Measurements from ENCODE around the gene SUN3. TPM values are rescaled to one million over a fixed set of nuclear protein-coding genes. Genes with fewer than 3 reads are reported as not detected.

Gene SUN3
- total and polyA plus RNA-seq, 2 of the 8 experiments (the other 6 are each of a cell fraction or from before 2014, with no cell fraction given): not detected

DNA sequence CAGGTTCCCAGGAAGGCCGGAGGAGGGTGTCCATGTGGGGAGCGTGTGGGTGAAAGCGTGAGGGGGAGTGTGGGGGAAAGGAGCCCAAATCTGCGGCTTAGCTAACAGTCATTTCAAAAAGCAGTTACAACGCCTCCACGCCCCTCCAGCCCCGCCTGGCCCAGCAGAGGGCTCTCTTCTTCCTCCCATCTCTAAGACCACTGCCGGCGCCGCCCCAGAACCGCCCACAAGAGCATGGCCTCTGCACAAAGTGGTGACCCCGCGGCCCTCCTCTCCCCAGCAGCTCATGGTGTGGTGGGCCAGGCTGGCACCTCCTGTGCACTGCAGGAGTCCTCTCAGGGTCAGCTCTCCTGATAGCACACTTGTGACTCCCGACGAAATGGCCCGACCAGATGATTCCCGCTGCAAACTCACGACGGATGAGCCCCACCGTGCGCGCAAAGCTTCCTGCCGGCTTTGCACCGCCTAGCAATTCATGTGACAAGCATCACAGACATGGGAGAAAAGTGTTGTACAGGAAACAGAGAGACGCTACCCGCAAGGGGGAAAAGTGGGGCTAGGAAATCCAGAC is 37.1 kb downstream of the SUN3 start (continued):
- TF ChIP-seq, protein P1, sequence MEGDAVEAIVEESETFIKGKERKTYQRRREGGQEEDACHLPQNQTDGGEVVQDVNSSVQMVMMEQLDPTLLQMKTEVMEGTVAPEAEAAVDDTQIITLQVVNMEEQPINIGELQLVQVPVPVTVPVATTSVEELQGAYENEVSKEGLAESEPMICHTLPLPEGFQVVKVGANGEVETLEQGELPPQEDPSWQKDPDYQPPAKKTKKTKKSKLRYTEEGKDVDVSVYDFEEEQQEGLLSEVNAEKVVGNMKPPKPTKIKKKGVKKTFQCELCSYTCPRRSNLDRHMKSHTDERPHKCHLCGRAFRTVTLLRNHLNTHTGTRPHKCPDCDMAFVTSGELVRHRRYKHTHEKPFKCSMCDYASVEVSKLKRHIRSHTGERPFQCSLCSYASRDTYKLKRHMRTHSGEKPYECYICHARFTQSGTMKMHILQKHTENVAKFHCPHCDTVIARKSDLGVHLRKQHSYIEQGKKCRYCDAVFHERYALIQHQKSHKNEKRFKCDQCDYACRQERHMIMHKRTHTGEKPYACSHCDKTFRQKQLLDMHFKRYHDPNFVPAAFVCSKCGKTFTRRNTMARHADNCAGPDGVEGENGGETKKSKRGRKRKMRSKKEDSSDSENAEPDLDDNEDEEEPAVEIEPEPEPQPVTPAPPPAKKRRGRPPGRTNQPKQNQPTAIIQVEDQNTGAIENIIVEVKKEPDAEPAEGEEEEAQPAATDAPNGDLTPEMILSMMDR (IDR thresholded peaks at IDR 0.05; ENCODE audit: control extremely low read depth in 1 of 3, insufficient read depth in 1 of 3, low read depth in 1 of 3, low read length in 3 of 3): peak; percentile 70 to 73 (median 71)
- TF ChIP-seq RAD21 (IDR thresholded peaks at IDR 0.05 in 1 of 2, conservative IDR thresholded peaks at IDR 0.05 in 1 of 2; ENCODE audit: low read depth in 2 of 2, low read length in 2 of 2) (peak; percentile 77 to 83), ASH2L (IDR thresholded peaks at IDR 0.05; ENCODE audit: low read length) (peak; percentile 67), SP1 (IDR thresholded peaks at IDR 0.05; ENCODE audit: low read depth, low read length) (peak; percentile 49; the same call in 1 of the 2 replicates), SP2 (IDR thresholded peaks at IDR 0.05; ENCODE audit: low read length) (no peak), SP4 (IDR thresholded peaks at IDR 0.05; ENCODE audit: low read length) (0 out of 2 replicates have a peak, but pooled peaks have one; percentile 52), YY1 (IDR thresholded peaks at IDR 0.05; ENCODE audit: low read depth, low read length) (peak; percentile 75), JUND (IDR thresholded peaks at IDR 0.05; ENCODE audit: low read length) (no peak), POLR2AphosphoS5 (IDR thresholded peaks at IDR 0.05; ENCODE audit: low read depth, low read length) (0 out of 2 replicates have a peak, but pooled peaks have one; percentile 59), TBP (IDR thresholded peaks at IDR 0.05; ENCODE audit: low read depth, low read length) (peak; percentile 52; the same call in 1 of the 2 replicates), BCL11A (IDR thresholded peaks at IDR 0.05; ENCODE audit: low read depth in 2 of 2, low read length in 2 of 2) (no peak), TCF12 (IDR thresholded peaks at IDR 0.05; ENCODE audit: low read depth, low read length) (0 out of 2 replicates have a peak, but pooled peaks have one; percentile 45), GABPA (IDR thresholded peaks at IDR 0.05; ENCODE audit: borderline replicate concordance, insufficient read depth, low read length) (no peak), CBX8 (IDR thresholded peaks at IDR 0.05; ENCODE audit: borderline replicate concordance, low read depth, low read length) (no peak)
- TF ChIP-seq, protein P2, sequence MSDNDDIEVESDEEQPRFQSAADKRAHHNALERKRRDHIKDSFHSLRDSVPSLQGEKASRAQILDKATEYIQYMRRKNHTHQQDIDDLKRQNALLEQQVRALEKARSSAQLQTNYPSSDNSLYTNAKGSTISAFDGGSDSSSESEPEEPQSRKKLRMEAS (IDR thresholded peaks at IDR 0.05): peak; percentile 78
- TF ChIP-seq, protein P3, sequence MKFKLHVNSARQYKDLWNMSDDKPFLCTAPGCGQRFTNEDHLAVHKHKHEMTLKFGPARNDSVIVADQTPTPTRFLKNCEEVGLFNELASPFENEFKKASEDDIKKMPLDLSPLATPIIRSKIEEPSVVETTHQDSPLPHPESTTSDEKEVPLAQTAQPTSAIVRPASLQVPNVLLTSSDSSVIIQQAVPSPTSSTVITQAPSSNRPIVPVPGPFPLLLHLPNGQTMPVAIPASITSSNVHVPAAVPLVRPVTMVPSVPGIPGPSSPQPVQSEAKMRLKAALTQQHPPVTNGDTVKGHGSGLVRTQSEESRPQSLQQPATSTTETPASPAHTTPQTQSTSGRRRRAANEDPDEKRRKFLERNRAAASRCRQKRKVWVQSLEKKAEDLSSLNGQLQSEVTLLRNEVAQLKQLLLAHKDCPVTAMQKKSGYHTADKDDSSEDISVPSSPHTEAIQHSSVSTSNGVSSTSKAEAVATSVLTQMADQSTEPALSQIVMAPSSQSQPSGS (IDR thresholded peaks at IDR 0.05; ENCODE audit: low read length): no peak

Data from H1 (cell line).